NT2/D1 (cell line): ENCODE measurements around the gene ANKS6.

ENCODE experiments used
- DNase-seq: peaks from one replicate; pipeline ENCODE4 v3.0.0-alpha.2; 2011; ENCODE audit warnings: low read depth, low spot score
- H3K27me3 ChIP-seq: 2 replicates; pipeline ENCODE4 v1.6.0; 2011; ENCODE audit warnings: mild to moderate bottlenecking; ENCODE audit not compliant: insufficient read length, insufficient read depth
- H3K36me3 ChIP-seq: 2 replicates; pipeline ENCODE4 v1.6.1; 2011; ENCODE audit warnings: mild to moderate bottlenecking, low read length, mixed read lengths; ENCODE audit not compliant: insufficient read depth, insufficient read length
- H3K4me1 ChIP-seq: 2 replicates; pipeline ENCODE4 v1.5.1; 2011; ENCODE audit not compliant: insufficient read depth, insufficient read length
- H3K4me3 ChIP-seq: 2 replicates; pipeline ENCODE4 v1.5.1; 2011; ENCODE audit warnings: low read depth; ENCODE audit not compliant: insufficient read length
- H3K9ac ChIP-seq: 2 replicates; pipeline ENCODE4 v1.6.0; 2011; ENCODE audit warnings: low read depth; ENCODE audit not compliant: insufficient read length
- H3K9me3 ChIP-seq: 2 replicates; pipeline ENCODE4 v1.5.1; 2011; ENCODE audit warnings: mild to moderate bottlenecking, low read length; ENCODE audit not compliant: insufficient read depth
- SUZ12 ChIP-seq: IDR thresholded peaks from 2 replicates; pipeline ENCODE4 v1.6.1; 2011; ENCODE audit not compliant: insufficient read length, insufficient read depth; ENCODE audit errors: extremely low read depth
- YY1 ChIP-seq: IDR thresholded peaks from 2 replicates; pipeline ENCODE4 v1.6.1; 2011; ENCODE audit not compliant: insufficient read length, insufficient read depth
- ZNF274 ChIP-seq: IDR thresholded peaks from 2 replicates; pipeline ENCODE4 v1.6.1; 2011; ENCODE audit warnings: mild to moderate bottlenecking, low read depth, low read length

ANKS6 gene

DNA sequence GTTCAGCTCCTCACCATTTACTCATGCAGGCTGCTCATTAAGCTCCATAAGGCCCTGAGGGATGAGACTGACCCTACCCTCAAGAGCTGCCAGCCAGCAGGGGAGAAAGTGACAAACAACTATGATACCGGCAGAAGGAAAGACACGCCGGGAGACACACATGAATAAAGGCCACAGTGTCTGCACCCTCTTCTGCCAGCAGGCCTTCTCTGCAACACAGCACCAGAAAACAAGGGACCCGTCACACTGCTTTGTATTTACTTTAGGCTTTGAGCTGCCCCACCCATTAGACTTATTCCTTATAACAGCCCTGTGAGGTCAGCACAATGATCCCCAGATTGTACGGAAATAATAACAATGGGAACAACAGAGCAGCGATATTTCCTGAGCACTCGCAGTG is 94.8 kb downstream of the ANKS6 start:
- Histone ChIP-seq H3K4me1 (no peaks in the 10 kb centered on the region), H3K9me3 (no peaks in the 10 kb centered on the region), H3K27me3 (peaks cover 19% of the 10 kb centered on the region), H3K9ac (no peak overlapping the region), H3K4me3 (no peak overlapping the region), H3K36me3 (no peaks in the 10 kb centered on the region)
- no peak for DNase-seq
- no peak for TF ChIP-seq SUZ12
- TF ChIP-seq ZNF274: no peak
- no peak for TF ChIP-seq YY1

DNA sequence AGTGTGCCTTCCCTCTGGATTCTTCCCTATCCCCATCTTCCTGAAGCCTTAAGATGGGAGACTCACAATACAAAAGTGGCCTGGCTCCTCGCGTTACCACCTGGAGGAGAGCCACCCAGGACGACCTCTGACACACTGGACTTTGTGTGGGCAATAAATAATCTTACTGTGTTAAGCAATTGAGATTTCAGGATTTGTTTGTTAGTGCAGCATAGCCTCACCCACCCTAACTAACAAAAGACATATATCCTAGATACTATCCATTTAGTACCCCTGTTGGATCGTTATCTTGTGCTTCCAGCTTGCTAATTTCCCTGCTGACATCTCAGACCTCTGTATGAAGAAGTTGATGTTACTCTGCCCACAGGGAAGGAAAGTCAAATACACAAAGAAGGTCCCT is 95.6 kb downstream of the ANKS6 start:
- Histone ChIP-seq H3K36me3 (no peaks in the 10 kb centered on the region), H3K27me3 (peaks cover 11% of the 10 kb centered on the region), H3K4me1 (no peaks in the 10 kb centered on the region), H3K4me3 (no peak overlapping the region), H3K9ac (no peak overlapping the region), H3K9me3 (no peaks in the 10 kb centered on the region)
- DNase-seq: no peak
- TF ChIP-seq SUZ12 (no peak), YY1 (no peak), ZNF274 (no peak)

DNA sequence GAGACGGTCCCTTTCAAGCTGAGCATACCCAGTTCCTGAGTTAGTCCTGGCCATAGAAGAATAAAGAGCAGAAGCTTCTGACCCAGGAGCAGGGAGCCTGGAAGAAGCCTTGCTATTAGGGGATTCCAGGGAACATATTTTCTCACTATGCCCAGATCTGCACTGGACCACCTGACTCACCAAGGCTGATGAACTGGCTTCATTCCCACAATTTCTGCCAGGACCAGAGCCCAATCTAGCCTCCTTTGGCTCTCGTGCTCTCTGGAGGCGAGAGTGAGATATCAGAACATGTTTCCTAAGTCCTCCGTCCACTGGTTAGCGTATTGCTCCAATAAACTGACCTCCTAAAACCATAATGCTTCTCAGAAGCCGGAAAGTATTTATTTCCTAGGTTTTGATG is 97.5 kb downstream of the ANKS6 start:
- Histone ChIP-seq H3K9me3 (no peaks in the 10 kb centered on the region), H3K27me3 (no peaks in the 10 kb centered on the region), H3K36me3 (no peaks in the 10 kb centered on the region), H3K4me3 (no peak overlapping the region), H3K4me1 (no peaks in the 10 kb centered on the region), H3K9ac (no peak overlapping the region)
- DNase-seq: no peak
- TF ChIP-seq YY1: no peak
- TF ChIP-seq SUZ12: no peak
- no peak for TF ChIP-seq ZNF274

DNA sequence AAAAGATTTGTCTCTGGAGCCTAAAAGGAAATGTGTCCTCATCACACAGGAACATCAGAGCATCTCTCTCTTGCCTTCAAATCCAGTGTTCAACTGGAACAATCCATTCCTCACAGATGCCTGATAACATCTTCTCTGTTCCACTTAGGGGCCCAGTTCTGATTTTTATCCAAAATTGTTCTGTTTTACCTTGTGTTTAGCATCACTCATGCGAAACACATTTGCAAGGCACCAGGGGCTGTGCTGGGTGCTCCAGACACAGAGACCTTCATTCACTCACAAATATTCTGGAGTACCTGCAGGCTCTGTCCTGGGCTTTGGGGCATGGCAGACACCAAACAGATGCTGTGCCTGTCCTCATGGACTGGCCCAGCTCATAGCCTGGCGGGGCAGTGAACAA is 101.4 kb downstream of the ANKS6 start:
- no peak overlapping the region for H3K4me3 ChIP-seq
- H3K27me3 ChIP-seq: peaks cover 5% of the 10 kb centered on the region
- DNase-seq: no peak
- H3K36me3 ChIP-seq: no peaks in the 10 kb centered on the region
- H3K9me3 ChIP-seq: no peaks in the 10 kb centered on the region
- no peaks in the 10 kb centered on the region for H3K4me1 ChIP-seq
- TF ChIP-seq SUZ12 (no peak), ZNF274 (no peak)
- H3K9ac ChIP-seq: no peak overlapping the region

DNA sequence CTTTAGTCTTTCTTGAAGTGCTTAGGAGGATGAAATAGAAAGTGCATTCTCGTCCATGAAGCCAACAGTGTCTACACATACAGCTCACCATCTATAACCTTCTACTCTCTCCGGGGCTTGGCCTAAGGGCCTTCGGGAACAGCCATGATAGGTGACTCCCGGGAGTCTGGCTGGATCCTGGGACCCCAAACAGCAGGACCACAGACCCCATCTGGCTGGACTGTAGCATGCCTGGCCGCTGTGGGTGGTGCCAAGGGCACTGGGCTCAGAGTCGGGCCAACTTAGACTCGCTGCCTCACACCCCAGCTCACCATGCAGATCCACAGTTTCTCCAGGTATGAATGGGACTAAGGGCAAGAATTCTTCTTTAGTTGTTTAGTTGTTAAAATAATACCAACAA is 104.0 kb downstream of the ANKS6 start:
- Histone ChIP-seq H3K9me3 (no peaks in the 10 kb centered on the region), H3K36me3 (no peaks in the 10 kb centered on the region), H3K4me1 (no peaks in the 10 kb centered on the region), H3K27me3 (peaks cover 5% of the 10 kb centered on the region), H3K9ac (no peak overlapping the region), H3K4me3 (no peak overlapping the region)
- DNase-seq: no peak
- TF ChIP-seq YY1: no peak
- no peak for TF ChIP-seq SUZ12
- TF ChIP-seq ZNF274: no peak

DNA sequence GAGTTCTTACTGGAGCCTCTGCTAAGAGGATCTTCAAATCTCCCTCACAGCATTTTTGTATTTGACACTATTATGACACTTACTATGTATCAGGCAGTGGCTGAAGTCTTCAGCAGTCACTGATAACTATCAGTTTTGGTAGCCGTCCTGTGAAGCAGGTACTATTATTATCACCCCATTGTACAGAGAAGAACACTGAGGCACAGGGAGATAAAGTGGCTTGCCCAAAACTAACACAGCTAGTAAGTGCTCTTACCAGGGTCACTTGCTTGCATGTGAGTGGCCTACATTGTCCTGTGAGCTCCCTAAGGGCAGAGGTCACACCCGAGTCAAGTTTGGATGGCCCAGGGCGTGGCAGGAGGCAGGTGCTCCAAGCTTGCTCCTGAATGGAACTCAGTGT is 104.5 kb downstream of the ANKS6 start:
- H3K36me3 ChIP-seq: no peaks in the 10 kb centered on the region
- peaks cover 5% of the 10 kb centered on the region for H3K27me3 ChIP-seq
- no peaks in the 10 kb centered on the region for H3K9me3 ChIP-seq
- H3K4me1 ChIP-seq: no peaks in the 10 kb centered on the region
- DNase-seq: no peak
- no peak overlapping the region for H3K4me3 ChIP-seq
- TF ChIP-seq YY1 (no peak), ZNF274 (no peak), SUZ12 (no peak)
- H3K9ac ChIP-seq: no peak overlapping the region

DNA sequence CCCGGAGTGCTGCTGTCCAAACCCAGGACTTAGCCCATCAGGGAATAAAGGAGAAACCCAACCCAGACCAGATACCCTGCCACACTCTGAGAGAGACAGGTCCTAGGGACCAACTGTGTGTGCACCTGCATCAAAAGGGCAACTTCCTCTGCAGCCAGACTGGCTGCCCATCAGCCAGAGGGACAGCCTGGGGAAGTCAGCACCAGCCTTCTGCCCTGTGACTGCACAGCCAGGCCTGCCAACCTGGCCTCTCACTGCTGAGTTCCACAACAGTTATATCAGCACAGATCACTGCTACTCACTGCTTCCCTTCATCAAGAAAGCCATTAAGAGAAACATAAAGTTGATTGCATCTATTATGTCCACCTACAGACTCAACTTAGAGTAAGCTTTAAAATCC is 105.7 kb downstream of the ANKS6 start:
- Histone ChIP-seq H3K36me3 (no peaks in the 10 kb centered on the region), H3K9me3 (no peaks in the 10 kb centered on the region), H3K4me3 (no peak overlapping the region), H3K4me1 (no peaks in the 10 kb centered on the region), H3K9ac (no peak overlapping the region), H3K27me3 (peaks cover 5% of the 10 kb centered on the region)
- no peak for TF ChIP-seq YY1
- no peak for TF ChIP-seq SUZ12
- TF ChIP-seq ZNF274: no peak
- no peak for DNase-seq
